Chondrocyte (in vitro differentiated cells): Measurements from ENCODE around the gene DPH2. TPM values are rescaled to one million over a fixed set of nuclear protein-coding genes. Genes with fewer than 3 reads are reported as not detected.

ENCODE experiments used
- DNase-seq: peaks from one replicate; pipeline ENCODE4 v3.0.0; 2021; ENCODE audit warnings: mixed read lengths, low spot score
- H3K27ac Mint-ChIP-seq: one replicate; pipeline ENCODE4 v1.8.0; 2021; ENCODE audit warnings: mild to moderate bottlenecking, moderate library complexity, mixed read lengths; ENCODE audit not compliant: unreplicated experiment
- H3K27me3 Mint-ChIP-seq: 2 replicates; pipeline ENCODE4 v1.8.0; 2021; ENCODE audit warnings: low read depth, mixed read lengths
- H3K36me3 Mint-ChIP-seq: 2 replicates; pipeline ENCODE4 v1.8.0; 2021; ENCODE audit warnings: low read depth, mixed read lengths
- H3K4me1 Mint-ChIP-seq: 2 replicates; pipeline ENCODE4 v1.8.0; 2021; ENCODE audit warnings: low read depth, mild to moderate bottlenecking, mixed read lengths
- H3K4me3 Mint-ChIP-seq: one replicate; pipeline ENCODE4 v1.8.0; 2021; ENCODE audit warnings: mild to moderate bottlenecking, moderate library complexity, mixed read lengths; ENCODE audit not compliant: unreplicated experiment
- H3K9me3 Mint-ChIP-seq: 2 replicates; pipeline ENCODE4 v1.8.0; 2021; ENCODE audit warnings: low read depth, mixed read lengths
- total RNA-seq: library from RNA; stranded (reverse); gene quantifications from 3 replicates; pipeline ENCODE4 v1.2.1, GENCODE V29; 2021
- TF ChIP-seq, protein P1 (sequence below): fragments of 200-600 bp; sonication (generic); IDR thresholded peaks from 2 replicates; pipeline ENCODE4 v1.5.0; 2021; ENCODE audit warnings: antibody characterized with exemption, mild to moderate bottlenecking, moderate library complexity

DPH2 gene
- total RNA-seq, 1 donor from 2014 or later = 22.4 TPM

DNA sequence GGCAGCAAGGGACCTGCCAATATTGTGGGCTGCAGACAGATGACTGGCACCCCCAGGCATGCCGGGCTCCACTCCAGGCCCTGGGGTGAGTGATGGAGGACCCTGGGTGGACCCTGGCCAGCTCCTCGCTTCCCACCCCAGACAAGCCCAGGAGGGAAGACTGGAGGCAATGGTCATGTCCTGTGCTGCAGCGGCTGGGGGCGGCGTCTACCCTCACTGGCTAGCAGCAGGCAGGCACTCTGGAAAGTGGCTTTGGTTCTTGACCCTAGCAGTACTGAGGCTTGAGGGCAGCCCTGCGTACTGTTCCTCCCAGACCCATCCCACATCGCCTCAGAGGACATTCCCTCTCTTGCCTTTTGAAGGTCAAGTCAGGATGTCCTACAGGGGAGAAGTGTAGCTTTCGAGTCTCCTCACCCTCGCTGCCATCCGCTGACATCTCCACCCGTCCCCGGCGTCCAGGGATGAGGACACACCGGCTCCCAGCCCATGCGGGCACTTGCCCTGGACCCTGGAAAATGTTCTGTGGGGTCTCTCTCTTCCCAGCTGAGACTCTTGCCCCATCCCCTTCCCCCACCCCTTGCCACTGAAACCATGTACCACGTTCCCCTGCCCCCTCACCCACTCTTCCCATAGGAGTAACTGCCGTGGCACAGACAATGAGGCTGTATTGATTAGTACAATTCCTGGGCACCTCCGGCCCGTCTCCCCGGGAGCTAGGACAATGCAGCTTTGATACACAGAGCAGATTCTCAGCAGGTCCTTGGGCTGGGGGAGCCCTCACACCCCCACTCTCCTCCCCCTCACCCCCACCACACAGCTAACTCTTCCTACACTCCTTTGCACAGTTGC is 46.5 kb downstream of the DPH2 start:
- Mint-ChIP-seq H3K27ac (no peak overlapping the region), H3K9me3 (no peaks in the 10 kb centered on the region), H3K27me3 (no peaks in the 10 kb centered on the region), H3K36me3 (peaks cover 6% of the 10 kb centered on the region), H3K4me3 (no peak overlapping the region), H3K4me1 (peaks cover 21% of the 10 kb centered on the region)
- TF ChIP-seq, protein P1, sequence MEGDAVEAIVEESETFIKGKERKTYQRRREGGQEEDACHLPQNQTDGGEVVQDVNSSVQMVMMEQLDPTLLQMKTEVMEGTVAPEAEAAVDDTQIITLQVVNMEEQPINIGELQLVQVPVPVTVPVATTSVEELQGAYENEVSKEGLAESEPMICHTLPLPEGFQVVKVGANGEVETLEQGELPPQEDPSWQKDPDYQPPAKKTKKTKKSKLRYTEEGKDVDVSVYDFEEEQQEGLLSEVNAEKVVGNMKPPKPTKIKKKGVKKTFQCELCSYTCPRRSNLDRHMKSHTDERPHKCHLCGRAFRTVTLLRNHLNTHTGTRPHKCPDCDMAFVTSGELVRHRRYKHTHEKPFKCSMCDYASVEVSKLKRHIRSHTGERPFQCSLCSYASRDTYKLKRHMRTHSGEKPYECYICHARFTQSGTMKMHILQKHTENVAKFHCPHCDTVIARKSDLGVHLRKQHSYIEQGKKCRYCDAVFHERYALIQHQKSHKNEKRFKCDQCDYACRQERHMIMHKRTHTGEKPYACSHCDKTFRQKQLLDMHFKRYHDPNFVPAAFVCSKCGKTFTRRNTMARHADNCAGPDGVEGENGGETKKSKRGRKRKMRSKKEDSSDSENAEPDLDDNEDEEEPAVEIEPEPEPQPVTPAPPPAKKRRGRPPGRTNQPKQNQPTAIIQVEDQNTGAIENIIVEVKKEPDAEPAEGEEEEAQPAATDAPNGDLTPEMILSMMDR = no peak
- no peak for DNase-seq

DNA sequence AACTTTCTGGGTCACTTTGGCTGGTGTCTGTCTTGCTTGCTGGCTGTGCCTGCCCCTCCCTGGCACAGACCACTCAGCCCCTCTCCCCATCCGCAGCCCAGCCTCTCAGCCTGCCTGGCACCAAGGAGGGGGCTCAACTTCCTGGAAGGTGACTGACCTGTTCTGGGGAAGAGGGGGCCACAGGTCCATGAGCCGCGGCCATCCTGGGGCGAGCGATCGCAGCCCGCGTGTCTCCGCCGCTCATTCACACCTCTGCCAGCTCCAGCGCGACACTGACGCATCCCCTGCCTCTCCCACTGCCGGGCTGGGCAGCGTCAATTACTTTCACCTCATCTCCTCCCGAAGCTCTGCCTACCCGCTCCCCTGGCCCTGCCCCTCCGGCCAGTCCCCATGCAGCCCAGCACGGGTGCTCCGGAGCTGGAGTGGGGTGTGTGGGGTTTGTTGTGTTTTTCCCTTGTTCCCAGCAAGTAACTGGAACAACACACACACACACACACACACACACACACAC is 47.1 kb downstream of the DPH2 start:
- Mint-ChIP-seq H3K36me3 (peaks cover 9% of the 10 kb centered on the region), H3K9me3 (no peaks in the 10 kb centered on the region), H3K4me3 (no peak overlapping the region), H3K4me1 (peaks cover 21% of the 10 kb centered on the region), H3K27ac (no peak overlapping the region), H3K27me3 (no peaks in the 10 kb centered on the region)
- TF ChIP-seq, protein P1 = no peak
- no peak for DNase-seq

DNA sequence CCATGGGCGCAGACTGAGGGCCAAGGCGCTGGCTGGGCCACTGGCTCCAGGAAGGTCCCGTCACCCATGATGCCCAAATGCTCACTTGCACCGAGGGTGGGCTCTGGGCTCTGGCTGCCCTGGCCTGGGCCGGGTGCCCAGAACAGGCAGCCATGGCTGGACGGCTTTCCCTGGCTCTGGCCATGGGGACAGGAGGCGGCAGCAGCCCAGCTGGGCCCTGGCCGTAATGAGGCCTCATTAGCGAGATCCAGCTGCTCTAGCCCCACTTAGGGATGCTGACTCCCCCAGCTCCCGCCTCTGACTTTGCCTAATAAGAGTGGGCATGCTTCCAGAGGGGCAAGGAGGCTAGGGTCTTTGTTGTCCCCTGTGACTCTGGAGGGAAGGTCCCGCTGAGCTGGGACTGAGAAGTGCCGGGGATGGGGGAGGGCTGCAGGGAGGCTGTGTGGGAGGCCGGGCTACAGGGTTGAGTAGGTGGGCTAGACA is 49.7 kb downstream of the DPH2 start:
- Mint-ChIP-seq H3K9me3 (no peaks in the 10 kb centered on the region), H3K27ac (no peak overlapping the region), H3K4me1 (peaks cover 14% of the 10 kb centered on the region), H3K4me3 (no peak overlapping the region), H3K27me3 (no peaks in the 10 kb centered on the region), H3K36me3 (peaks cover 13% of the 10 kb centered on the region)
- TF ChIP-seq, protein P1 = no peak
- DNase-seq = no peak

DNA sequence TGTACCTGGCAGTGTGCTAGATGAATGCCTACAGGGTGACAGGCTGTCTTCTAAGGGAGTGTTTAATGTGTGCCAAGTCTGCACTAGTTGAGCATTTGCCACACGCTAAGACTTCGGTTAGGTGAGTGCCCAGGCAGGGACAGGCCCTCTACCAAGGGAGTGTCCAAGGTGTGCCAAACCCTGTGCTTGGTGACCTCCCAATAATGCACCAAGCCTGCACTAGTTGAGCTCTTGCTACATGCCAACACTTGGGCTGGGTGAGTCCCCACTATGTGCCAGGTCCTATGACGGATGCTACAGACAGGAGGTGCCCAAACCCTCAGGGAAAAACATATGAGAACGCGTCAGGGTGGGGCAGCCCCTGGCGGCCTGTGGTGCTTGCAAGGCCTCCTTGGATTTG is 50.7 kb downstream of the DPH2 start:
- H3K9me3 Mint-ChIP-seq = no peaks in the 10 kb centered on the region

DNA sequence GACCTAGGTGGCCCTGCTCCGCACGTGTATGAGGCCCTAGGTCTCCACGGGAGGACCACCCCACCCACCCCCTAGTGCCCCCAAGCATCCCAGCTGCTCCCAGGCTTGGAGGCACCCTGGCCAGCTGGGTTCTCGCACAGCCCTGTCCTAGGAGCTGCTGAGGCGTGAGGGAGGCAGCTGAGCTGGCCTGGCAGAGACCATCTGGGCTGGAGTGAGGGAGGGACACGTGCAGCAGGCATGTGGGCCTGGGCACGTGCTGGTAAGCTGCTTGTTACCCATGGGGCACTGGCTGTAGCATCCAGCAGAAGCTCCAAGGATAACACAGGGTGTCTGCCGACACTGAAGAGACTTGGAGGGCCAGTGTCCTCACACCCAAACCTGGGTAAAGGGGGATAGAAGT is 51.3 kb downstream of the DPH2 start:
- no peaks in the 10 kb centered on the region for H3K9me3 Mint-ChIP-seq
- peaks cover 6% of the 10 kb centered on the region for H3K4me1 Mint-ChIP-seq
- H3K27me3 Mint-ChIP-seq = no peaks in the 10 kb centered on the region
- TF ChIP-seq, protein P1 = no peak
- H3K27ac Mint-ChIP-seq = no peak overlapping the region
- DNase-seq = no peak
- H3K36me3 Mint-ChIP-seq = peaks cover 17% of the 10 kb centered on the region
- no peak overlapping the region for H3K4me3 Mint-ChIP-seq

More for the DNA sequence above, 50.7 kb downstream of the DPH2 start:
- no peak for DNase-seq
- H3K27ac Mint-ChIP-seq = no peak overlapping the region
- no peak overlapping the region for H3K4me3 Mint-ChIP-seq
- TF ChIP-seq, protein P1 = no peak
- peaks cover 10% of the 10 kb centered on the region for H3K4me1 Mint-ChIP-seq
- H3K36me3 Mint-ChIP-seq = peaks cover 17% of the 10 kb centered on the region
- H3K27me3 Mint-ChIP-seq = no peaks in the 10 kb centered on the region
